K562 (cell line): ENCODE results near the gene KLF17. TPM values are rescaled to one million over a fixed set of nuclear protein-coding genes. Genes with fewer than 3 reads are reported as not detected.

Source experiments
- ATAC-seq: fragments of 200-7000 bp; cut with Tn5 transposase; 3 replicates; pipeline ENCODE4 v1.9.1; 2020; ENCODE audit warnings: moderate library complexity
- BruUV-seq: library from RNA; stranded (reverse); fragments of 400-500 nt; replicated peaks from 2 replicates; lab custom pipeline; 2021; lab: Mats Ljungman, UMichigan
- CTCF ChIA-PET: fragments of 300-600 bp; formaldehyde crosslinking; extraction: SDS; loops from one replicate; lab custom pipeline; 2021; ENCODE audit warnings: low intra/inter-chr PET ratio; lab: Yijun Ruan, JAX
- POLR2A ChIA-PET: fragments of 300-600, 350-650 bp; sonication (Branson Sonifier 250); formaldehyde crosslinking; extraction: SDS; loops from one replicate; lab custom pipeline; 2021; ENCODE audit warnings: antibody characterized with exemption, inconsistent platforms; lab: Yijun Ruan, JAX
- DNase-seq, 4 experiments: peaks; one replicate each; pipeline versions ENCODE4 v3.0.0 to v3.0.0-alpha.2; 2011 to 2018; ENCODE audit warnings: low spot score in 3 of 4, mixed read lengths in 3 of 4; ENCODE audit errors: extremely low read depth in 1 of 4
- FAIRE-seq: peaks from 2 replicates; lab custom pipeline; 2011; peaks lifted over from hg19 to GRCh38; lab: Jason Lieb, UNC
- H2AFZ ChIP-seq: 2 replicates; pipeline ENCODE4 v1.6.0; 2011; ENCODE audit warnings: low read depth, low read length, control low read depth, inconsistent platforms
- H3K27ac ChIP-seq: fragments of 200-600 bp; 3 replicates; pipeline ENCODE4 v1.8.0; 2011; ENCODE audit warnings: low read depth, mild to moderate bottlenecking, control low read depth, inconsistent platforms, low read length, moderate library complexity, mixed read lengths; ENCODE audit errors: extremely low read depth
- H3K27me3 ChIP-seq, 2 experiments: fragments of 300-600 bp in 1 of 2; 2 replicates in 1 of 2; 3 replicates in 1 of 2; pipeline versions ENCODE4 v1.6.0 to v1.8.0; 2011; ENCODE audit warnings: inconsistent platforms in 2 of 2, low read length in 2 of 2, mild to moderate bottlenecking in 1 of 2, mixed read lengths in 1 of 2, moderate library complexity in 1 of 2; ENCODE audit not compliant: control insufficient read depth in 2 of 2, insufficient read depth in 2 of 2
- H3K36me3 ChIP-seq: fragments of 300-600 bp; 3 replicates; pipeline ENCODE4 v1.8.0; 2011; ENCODE audit warnings: mild to moderate bottlenecking, low read length, inconsistent platforms; ENCODE audit not compliant: control insufficient read depth, insufficient read depth
- H3K4me1 ChIP-seq, 2 experiments: fragments of 200-600 bp in 1 of 2; replicated peaks in 1 of 2; 2 replicates in 1 of 2; 3 replicates in 1 of 2; pipeline versions ENCODE4 v1.5.1 to v1.8.0; 2011; ENCODE audit warnings: inconsistent platforms in 2 of 2, low read length in 2 of 2, mild to moderate bottlenecking in 1 of 2, mixed read lengths in 1 of 2, moderate library complexity in 1 of 2; ENCODE audit not compliant: control insufficient read depth in 2 of 2, insufficient read depth in 2 of 2
- H3K4me2 ChIP-seq: 2 replicates; pipeline ENCODE4 v1.6.1; 2011; ENCODE audit warnings: low read length, control low read depth, inconsistent platforms, mixed read lengths; ENCODE audit not compliant: insufficient read depth
- H3K4me3 ChIP-seq: fragments of 200-600 bp; sonication (generic), shearing (Covaris generic); 2 replicates; pipeline ENCODE4 v1.5.1; 2016; ENCODE audit warnings: control low read depth, inconsistent platforms
- H3K79me2 ChIP-seq: fragments of 200-600 bp; 3 replicates; pipeline ENCODE4 v1.8.0; 2011; ENCODE audit warnings: low read length, inconsistent platforms; ENCODE audit not compliant: control insufficient read depth, insufficient read depth
- H3K9ac ChIP-seq, 2 experiments: 2 replicates each; pipeline versions ENCODE4 v1.6.0 to v1.6.1; 2011; ENCODE audit warnings: low read depth in 2 of 2, low read length in 2 of 2, control low read depth in 1 of 2, inconsistent platforms in 1 of 2, mild to moderate bottlenecking in 1 of 2, mixed read lengths in 1 of 2; ENCODE audit not compliant: insufficient read depth in 1 of 2
- H3K9me1 ChIP-seq: one replicate; pipeline ENCODE4 v1.6.0; 2011; ENCODE audit warnings: inconsistent platforms, mild to moderate bottlenecking, low read length, moderate library complexity; ENCODE audit not compliant: control insufficient read depth, insufficient read depth
- H3K9me3 ChIP-seq: replicated peaks from 2 replicates; pipeline ENCODE4 v1.5.1; 2011; ENCODE audit warnings: low read depth, low read length, inconsistent platforms; ENCODE audit not compliant: control insufficient read depth, insufficient read depth
- H4K20me1 ChIP-seq: replicated peaks from 2 replicates; pipeline ENCODE4 v1.6.1; 2011; ENCODE audit warnings: low read length, inconsistent platforms, mixed read lengths; ENCODE audit not compliant: control insufficient read depth, insufficient read depth
- CBX2 ChIP-seq: fragments of 200-600 bp; sonication (generic); IDR thresholded peaks from one replicate; pipeline ENCODE4 v1.6.1; 2012; ENCODE audit warnings: mild to moderate bottlenecking, low read length, inconsistent platforms; ENCODE audit not compliant: insufficient read depth, poor library complexity, severe bottlenecking
- CTBP1 ChIP-seq: fragments of 450-650 bp; IDR thresholded peaks from 2 replicates; pipeline ENCODE4 v1.6.1; 2016; ENCODE audit warnings: borderline replicate concordance
- FOSL1 ChIP-seq: fragments of 200-800 bp; sonication (Bioruptor generic); conservative IDR thresholded peaks from 2 replicates; pipeline ENCODE4 v1.6.1; 2016; ENCODE audit warnings: missing genetic modification characterization, missing compliant biosample characterization
- PRPF4 ChIP-seq: fragments of 200-400 bp; formaldehyde crosslinking; IDR thresholded peaks from one replicate; pipeline ENCODE4 v1.6.1; 2017; ENCODE audit warnings: low read length, low read depth, mild to moderate bottlenecking; ENCODE audit not compliant: insufficient read depth, poor library complexity, severe bottlenecking
- TRIM24 ChIP-seq, 2 experiments: fragments of 450-650 bp; IDR thresholded peaks; 2 replicates each; pipeline ENCODE4 v1.6.1; 2016
- ZNF316 ChIP-seq: fragments of 450-650 bp; IDR thresholded peaks from 2 replicates; pipeline ENCODE4 v1.6.1; 2016
- WGBS: fragments of 100-300 bp; shearing (Covaris generic); methylation state at CpG from one replicate; pipeline ENCODE4 v1.1.6; 2016; ENCODE audit warnings: low coverage, mixed read lengths; ENCODE audit not compliant: insufficient coverage; ENCODE audit errors: missing lambda C conversion rate; 5-methylcytosine and 5-hydroxymethylcytosine counted together
- in situ Hi-C: fragments of 300-500 bp; cut with MboI; formaldehyde crosslinking; loops from 4 replicates; pipeline ENCODE4 v1.15.0; 2018; ENCODE audit warnings: inconsistent platforms, mixed read lengths
- intact Hi-C: fragments of 100-400 bp; cut with micrococcal nuclease; formaldehyde crosslinking; loops from 2 replicates; pipeline ENCODE4 v1.14.2; 2022
- polyA plus RNA-seq, 8 experiments: library from polyadenylated mRNA; depleted of rRNA in 4 of 8; stranded (reverse) in 5 of 8; unstranded in 3 of 8; fragments of >200 nt; fragmentation: Nextera tagmentation in 2 of 8; fragmentation: Illumina TruSeq in 1 of 8; extraction: Ambion mirVana in 2 of 8; extraction: Trizol in 1 of 8; gene quantifications; 2 replicates each; pipeline versions ENCODE4 v1.2.1 to v1.2.3, GENCODE V29; 2011 to 2014; ENCODE audit warnings: inconsistent platforms in 1 of 8, missing spikeins in 1 of 8
- total RNA-seq, 7 experiments: library from RNA; depleted of rRNA in 6 of 7; stranded (reverse); fragments of >200 nt in 6 of 7; fragmentation: Illumina TruSeq in 2 of 7; extraction: Trizol in 2 of 7; gene quantifications; 2 replicates each; pipeline versions ENCODE4 v1.2.1 to v1.2.3, GENCODE V29; 2011 to 2021; ENCODE audit warnings: low replicate concordance in 1 of 7

KLF17 gene
- total and polyA plus RNA-seq, 9 of the 15 experiments (the other 6 are each of a cell fraction or from before 2014, with no cell fraction given) = 0.01 to 0.24 (median 0.13) TPM; not detected in 6

DNA sequence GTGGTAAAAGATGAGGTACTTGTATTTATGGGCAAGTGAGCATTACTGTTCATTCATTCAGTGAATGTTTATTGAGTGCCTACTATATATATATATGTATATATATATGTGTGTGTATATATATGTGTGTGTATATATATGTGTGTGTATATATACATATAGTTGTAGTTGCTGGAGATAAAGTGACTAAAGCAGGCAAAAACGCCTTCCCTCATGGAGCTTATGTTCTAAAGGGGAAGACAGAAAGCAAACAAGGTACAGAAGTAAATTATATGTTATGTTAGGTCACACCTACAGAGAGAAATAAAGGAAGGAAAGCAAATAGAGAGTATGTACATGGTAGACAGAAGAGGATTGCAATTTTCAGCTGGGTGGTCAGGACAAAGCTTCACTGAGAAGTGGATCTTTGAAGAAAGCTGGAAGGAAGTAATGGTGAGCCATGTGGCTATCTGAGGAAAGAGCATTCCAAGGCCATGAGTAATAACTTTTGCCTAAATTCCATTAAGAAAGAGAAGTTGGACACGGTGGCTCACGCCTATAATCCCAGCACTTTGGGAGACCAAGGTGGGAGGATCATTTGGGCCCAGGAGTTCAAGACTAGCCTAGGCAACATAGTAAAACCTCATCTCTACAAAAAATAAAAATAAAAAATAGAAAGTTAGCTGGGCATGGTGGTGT lies 33.5 kb upstream of the KLF17 start:
- WGBS = 4% methylated on average over 3 of the region's 3 CpGs
- peaks cover 6 to 8% of the 10 kb centered on the region in 2 experiments; a peak in 4 of 5 replicates for H3K27me3 ChIP-seq
- no peak for FAIRE-seq
- H3K9ac ChIP-seq = no peak overlapping the region
- no TSS peak for BruUV-seq
- peaks cover 3 to 4% of the 10 kb centered on the region in 2 experiments; a peak in 2 of 5 replicates for H3K4me1 ChIP-seq
- H3K27ac ChIP-seq = no peak overlapping the region
- ChIA-PET POLR2A (interaction anchor here (0.8 to 1.2 kb wide), 3 partner anchors 8 to 18 kb away, joined by 3 to 4 read pairs (median 3); no protein-coding TSS in a partner anchor), CTCF (no interaction called here)
- no peak overlapping the region for H2AFZ ChIP-seq
- no peaks in the 10 kb centered on the region for H3K36me3 ChIP-seq
- DNase-seq = no peak
- no peaks in the 10 kb centered on the region for H3K9me1 ChIP-seq
- intact Hi-C loops (no loop called here), in situ Hi-C loops (no loop called here)
- H4K20me1 ChIP-seq = no peaks in the 10 kb centered on the region
- H3K4me2 ChIP-seq = no peak overlapping the region
- TF ChIP-seq ZNF316 (peak; percentile 52), PRPF4 (no peak), CBX2 (no peak), TRIM24 (IDR thresholded peaks at IDR 0.05) (peak in 1 of 2 experiments; percentile 71; a peak in 2 of 4 replicates), FOSL1 (tag) (0 out of 2 replicates have a peak, but pooled peaks have one; percentile 28), CTBP1 (no peak)
- no peak overlapping the region for H3K4me3 ChIP-seq
- no peak for ATAC-seq
- no peaks in the 10 kb centered on the region for H3K79me2 ChIP-seq
- no peaks in the 10 kb centered on the region for H3K9me3 ChIP-seq
